GM18511 (cell line): ENCODE data around the gene CAMK2N2.
A peak's percentile ranks its signal among the peaks of the same experiment; 100 is the strongest.

Source experiments
- ATAC-seq: cut with Tn5 transposase; IDR thresholded peaks from one replicate; pipeline ENCODE4 v1.9.1; 2021; ENCODE audit warnings: mild to moderate bottlenecking, moderate library complexity; ENCODE audit not compliant: unreplicated experiment

The CAMK2N2 gene

GRCh38 chr3:184261270-184261853 lies at the start of gene CAMK2N2:
TSS of gene CAMK2N2 (minus strand) at chr3:184261553. CDS start at chr3:184261285, 268 bp downstream.
- peak; percentile 58 for ATAC-seq

- no peak for ATAC-seq
These were observed 47.4 kb upstream of the CAMK2N2 start for GRCh38 chr3:184308744-184309143.

GRCh38 chr3:184307915-184308314 lies 46.6 kb upstream of the CAMK2N2 start:
- no peak for ATAC-seq

GRCh38 chr3:184306341-184306972 lies 45.1 kb upstream of the CAMK2N2 start:
- no peak for ATAC-seq

GRCh38 chr3:184305577-184305976 lies 44.2 kb upstream of the CAMK2N2 start:
- ATAC-seq = no peak

- ATAC-seq = no peak
These were observed 39.0 kb upstream of the CAMK2N2 start for GRCh38 chr3:184300378-184300720.

- ATAC-seq = peak; percentile 9
These were observed 38.4 kb upstream of the CAMK2N2 start for GRCh38 chr3:184299488-184300377.

GRCh38 chr3:184298759-184299487 lies 37.6 kb upstream of the CAMK2N2 start, which contains the start of gene PSMD2:
TSS of gene PSMD2 (plus strand) at chr3:184299241. CDS start at chr3:184299267, 26 bp downstream.
- ATAC-seq = peak; percentile 92

- ATAC-seq = no peak
These were observed 35.3 kb upstream of the CAMK2N2 start for GRCh38 chr3:184296616-184297015.

GRCh38 chr3:184295771-184296170 lies 34.4 kb upstream of the CAMK2N2 start:
- ATAC-seq = no peak

GRCh38 chr3:184291738-184292445 lies 30.5 kb upstream of the CAMK2N2 start:
- ATAC-seq = no peak

GRCh38 chr3:184291044-184291737 lies 29.8 kb upstream of the CAMK2N2 start:
- ATAC-seq = no peak

- ATAC-seq = no peak
These were observed 29.0 kb upstream of the CAMK2N2 start for GRCh38 chr3:184290331-184290730.

- ATAC-seq = no peak
These were observed 28.1 kb upstream of the CAMK2N2 start for GRCh38 chr3:184289426-184289938.

GRCh38 chr3:184284696-184285095 lies 23.3 kb upstream of the CAMK2N2 start:
- no peak for ATAC-seq

GRCh38 chr3:184283681-184284080 lies 22.3 kb upstream of the CAMK2N2 start:
- no peak for ATAC-seq

GRCh38 chr3:184282941-184283340 lies 21.6 kb upstream of the CAMK2N2 start:
- ATAC-seq = no peak

GRCh38 chr3:184277366-184277765 lies 16.0 kb upstream of the CAMK2N2 start:
- ATAC-seq = no peak
